Measurements from ENCODE around the gene GPR135.
"Not testable (repeated sequence)": the region's sequence is repeated elsewhere in the genome, so short reads cannot be mapped to it uniquely, and the experiment has no call there.

GPR135 gene

DNA sequence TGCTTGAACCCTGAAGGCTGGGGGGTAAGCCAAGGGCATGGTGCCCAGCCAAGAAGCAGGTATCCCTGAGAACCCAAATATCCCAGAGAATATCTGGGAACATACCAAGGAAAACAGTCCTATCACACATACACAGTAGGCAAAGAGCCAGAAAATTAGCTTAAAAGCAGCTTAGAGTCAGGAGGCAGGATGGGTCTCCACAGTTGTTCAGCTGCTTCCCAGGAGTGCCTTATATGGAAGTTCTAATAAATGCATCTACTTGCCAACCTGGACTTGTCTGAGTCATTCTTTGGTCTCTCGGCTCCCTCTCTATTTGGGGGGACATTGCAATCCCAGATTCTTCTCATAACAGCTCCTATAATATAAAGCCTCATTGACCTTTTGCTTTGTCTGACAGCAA, 9.0 kb upstream of the GPR135 start:
- FAIRE-seq = no peak

DNA sequence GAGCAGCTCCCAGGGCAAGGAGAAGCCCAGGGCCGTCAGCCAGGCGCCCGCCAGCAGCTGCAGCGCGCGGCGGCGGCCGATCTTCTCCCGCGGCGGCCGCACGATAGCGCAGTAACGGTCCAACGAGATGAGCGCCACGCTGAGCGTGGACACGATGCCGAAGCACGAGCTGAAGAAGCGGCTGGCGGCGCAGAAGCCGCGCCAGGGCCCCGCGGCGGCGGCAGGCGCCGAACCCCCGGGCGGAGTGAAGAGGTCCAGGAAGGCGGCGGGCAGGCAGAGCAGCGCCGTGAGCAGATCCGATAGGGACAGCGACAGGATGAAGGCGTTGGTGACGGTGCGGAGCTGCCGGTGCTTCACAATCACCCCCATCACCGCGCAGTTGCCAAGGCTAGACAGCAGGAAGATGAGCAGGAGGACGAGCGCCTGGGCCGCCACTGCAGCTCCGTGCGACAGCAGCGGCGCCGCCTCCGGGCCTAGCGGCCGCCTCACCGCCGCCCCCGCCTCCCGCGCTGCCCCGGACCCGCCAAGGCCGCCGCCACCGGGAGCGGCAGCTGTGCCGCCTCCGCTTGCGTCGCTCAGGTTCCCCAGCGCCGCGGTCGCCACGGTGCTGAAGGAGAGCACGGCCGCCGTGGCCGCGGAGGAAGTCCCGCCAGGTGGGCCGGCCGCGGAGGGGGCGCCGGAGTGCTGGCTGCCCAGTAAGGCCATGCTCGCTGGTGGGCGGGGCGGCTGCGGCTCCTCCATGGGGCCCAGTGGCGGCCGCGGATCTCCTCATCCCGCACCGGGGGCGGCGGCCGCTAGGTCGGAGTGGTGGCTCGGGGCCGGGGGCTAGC, 479 bp downstream of the GPR135 start:
- no peak for FAIRE-seq

DNA sequence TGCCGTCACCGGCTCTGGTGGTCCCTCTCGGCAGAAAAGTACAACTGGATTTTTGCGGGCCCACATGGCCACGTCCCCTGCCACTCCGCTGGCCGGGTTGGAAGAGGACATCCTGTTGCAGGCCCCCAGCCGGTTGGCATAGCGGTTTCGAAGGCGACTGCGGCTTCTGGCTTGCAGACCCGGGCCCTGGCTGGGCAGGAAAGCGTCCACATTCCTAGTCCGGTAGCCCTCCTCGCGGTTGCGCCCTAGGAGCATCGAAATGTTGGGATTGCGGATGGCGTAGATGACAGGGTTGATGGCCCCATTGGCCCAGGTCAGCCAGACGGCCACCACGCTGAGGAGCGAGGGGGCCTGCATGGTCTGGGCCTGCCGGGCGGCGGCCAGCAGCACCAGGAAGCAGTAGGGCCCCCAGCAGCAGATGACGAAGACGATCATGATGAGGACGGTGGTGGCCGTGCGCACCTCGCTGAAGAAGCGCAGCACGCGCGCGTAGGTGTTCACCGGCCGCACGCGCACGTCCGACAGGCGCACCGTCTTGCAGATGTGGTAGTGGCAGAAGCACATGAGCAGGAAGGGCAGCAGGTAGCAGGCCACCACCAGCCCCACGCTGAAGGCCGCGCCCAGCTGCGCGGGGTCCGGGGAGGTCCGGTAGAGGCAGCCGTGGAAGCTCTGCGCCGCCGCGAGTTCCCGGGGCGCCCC, 1.2 kb downstream of the GPR135 start:
- FAIRE-seq = no peak

DNA sequence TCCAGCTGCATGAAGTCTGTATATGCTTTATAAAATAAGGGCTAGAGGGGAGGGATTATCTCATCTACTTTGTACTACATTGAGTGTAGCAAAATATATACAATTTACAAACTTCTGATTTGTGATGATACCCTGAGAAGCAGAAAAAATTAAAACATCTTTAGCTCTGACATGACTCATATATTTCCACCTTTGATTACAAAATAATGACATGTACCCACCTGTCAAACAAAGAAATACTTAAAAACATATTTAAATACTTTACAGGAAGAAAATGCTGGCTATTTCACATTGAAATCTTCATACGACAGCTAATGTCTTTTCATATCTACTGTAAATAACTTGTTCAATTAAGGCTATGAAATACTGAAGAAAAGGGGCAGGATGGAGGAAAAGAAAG, 3.3 kb downstream of the GPR135 start:
- no peak for FAIRE-seq

DNA sequence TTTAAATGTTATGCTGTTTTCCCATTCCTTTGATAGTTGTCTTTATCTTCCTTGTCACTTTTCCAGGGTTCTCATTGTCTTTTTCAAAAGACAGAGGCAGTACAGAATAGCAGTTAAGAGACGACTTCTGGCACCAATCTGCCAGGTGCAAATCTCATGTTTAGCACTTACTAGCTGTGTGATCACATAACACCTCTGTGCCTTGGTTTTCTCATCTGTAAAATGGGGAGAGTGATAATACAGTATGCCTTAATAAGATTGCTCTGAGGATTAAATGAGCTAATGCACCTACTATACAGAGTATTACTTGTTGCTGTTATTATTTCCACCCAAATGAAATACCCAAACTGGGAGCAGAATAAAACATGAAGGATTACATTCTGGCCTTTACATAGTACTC, 4.8 kb downstream of the GPR135 start:
- FAIRE-seq = no peak

DNA sequence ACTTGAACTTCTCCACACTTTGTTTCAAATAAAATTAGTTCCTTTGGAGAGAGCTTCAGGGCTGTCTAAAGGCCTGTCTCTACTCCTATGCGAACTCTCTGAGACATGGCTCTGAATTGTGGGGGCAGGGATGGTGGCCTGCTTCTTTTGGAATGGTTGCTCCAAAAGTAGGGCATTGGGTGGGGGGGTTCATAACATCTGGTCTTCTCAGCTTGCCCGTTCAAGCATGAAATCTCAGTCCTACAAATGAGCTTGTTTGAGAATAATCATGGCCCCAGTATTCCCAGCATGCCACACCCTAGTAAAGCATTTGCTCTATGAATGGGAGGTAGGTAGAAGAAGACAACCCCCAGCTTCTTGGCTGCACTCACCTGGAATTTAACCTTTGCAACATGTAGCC, 6.7 kb downstream of the GPR135 start:
- FAIRE-seq = no peak

DNA sequence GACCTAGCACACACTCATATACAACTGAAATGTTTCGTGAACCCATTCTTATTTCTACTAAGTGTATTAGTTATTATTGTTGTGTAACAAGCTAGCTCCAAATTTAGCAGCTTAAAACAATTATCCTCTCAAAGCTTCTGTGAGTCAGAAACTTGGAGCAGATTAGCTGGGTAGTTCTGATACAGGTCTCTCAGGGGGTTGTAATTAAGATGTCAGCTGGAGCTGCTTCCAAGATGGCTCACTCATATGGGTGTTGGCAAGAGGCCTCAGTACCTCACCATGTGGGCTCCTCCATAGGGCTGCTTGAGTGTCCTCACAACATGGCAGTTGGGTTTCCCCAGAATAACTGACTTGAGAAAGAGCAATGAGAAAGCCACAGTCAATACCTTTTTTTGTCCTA, 9.8 kb downstream of the GPR135 start:
- no peak for FAIRE-seq

DNA sequence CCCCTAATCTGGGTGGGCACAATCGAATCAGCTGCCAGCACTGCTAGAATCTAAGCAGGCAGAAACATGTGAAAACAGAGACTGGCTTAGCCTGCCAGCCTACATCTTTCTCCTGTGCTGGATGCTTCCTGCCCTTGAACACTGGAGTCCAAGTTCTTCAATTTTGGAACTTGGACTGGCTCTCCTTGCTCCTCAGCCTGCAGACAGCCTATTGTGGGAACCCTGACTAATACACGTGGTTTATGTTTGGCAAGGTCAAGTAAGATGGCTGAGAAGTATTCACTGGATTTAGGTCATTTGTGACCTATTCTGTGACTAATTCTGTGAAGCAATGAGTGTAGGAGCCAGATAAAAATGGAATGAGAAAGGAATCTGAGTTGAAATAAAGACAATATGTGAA, 11.0 kb downstream of the GPR135 start:
- FAIRE-seq = no peak

DNA sequence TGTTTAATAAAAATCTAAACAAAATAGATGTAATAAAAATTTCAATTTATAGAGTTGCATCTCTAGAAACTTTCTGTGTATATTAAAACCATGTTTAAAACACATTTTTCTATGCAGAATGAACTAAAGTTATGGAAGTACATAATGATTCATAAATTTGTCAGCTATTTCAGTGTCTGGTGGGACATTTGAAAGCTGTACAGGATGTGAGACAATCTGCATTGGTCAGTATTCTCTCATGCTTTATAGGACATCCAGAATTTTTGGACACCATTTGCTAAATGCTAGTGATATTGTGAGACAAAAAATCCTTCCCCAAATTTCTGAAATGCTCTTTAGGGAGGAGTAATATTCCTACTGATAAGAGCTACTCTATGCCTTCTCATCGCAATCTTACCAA, 13.3 kb downstream of the GPR135 start:
- FAIRE-seq = no peak

DNA sequence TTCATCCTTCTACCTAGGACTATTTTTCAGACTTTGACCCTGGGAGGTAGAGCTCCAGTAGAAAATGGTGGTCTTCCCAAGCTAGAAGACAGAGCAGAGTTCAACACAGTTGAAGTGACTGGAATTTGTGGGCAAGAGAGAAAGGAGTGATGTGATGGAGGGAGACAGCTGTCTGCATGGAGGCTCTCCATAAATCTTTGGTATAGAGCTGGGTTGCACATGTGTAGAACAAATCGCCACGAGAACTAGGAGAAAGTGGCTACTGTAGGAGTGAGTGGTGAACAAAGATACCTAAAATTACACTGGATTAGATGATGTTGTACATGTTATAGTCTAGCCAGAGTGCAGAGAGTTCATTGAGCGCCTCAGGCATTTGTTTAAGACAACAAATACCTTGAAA, 14.5 kb downstream of the GPR135 start:
- no peak for FAIRE-seq

DNA sequence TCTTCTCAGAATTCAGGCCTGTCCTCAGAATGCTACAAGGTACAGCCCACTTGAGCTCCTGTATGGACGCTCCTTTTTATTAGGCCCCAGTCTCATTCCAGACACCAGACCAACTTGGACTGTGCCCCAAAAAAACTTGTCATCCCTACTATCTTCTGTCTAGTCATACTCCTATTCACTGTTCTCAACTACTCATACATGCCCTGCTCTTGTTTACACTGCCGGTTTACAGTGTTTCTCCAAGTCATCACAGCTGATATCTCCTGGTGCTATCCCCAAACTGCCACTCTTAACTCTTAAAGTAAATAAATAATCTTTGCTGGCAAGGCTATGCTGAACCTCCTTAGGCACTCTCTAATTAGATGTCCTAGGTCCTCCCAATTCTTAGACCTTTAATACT, 16.5 kb downstream of the GPR135 start:
- not testable (repeated sequence) for FAIRE-seq

DNA sequence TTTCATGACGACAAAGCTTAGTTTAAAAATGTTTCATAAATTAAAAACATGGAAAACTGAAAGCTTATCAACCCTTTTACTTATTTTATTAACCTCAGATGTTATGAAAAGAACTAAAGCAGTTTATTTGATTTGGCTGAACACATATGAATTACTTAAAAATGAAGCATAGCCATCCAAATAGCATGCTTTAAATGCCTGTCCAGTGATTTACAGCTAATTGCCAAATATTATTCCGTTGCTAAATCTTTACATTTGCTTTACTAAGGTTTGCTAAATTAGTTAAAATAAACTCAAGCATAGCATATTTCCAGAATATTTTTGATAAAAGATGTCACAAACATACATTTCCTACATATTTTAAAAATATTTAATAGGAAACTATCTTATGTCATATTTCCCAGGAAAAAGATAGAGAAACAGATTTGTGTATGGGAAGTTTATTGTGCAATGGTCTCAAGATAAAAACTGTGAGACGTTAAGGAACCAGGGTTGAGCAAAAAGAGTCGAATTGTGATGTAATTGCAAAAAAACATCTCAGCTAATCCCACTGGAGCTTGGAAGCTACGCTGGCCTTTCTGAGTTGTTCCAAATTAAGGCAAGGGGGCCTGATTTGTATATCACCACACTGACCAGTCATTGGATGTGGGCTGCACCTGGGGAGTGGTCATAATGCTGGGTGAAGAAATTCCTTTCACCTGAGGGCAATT, 25.8 kb downstream of the GPR135 start:
- no peak for FAIRE-seq

DNA sequence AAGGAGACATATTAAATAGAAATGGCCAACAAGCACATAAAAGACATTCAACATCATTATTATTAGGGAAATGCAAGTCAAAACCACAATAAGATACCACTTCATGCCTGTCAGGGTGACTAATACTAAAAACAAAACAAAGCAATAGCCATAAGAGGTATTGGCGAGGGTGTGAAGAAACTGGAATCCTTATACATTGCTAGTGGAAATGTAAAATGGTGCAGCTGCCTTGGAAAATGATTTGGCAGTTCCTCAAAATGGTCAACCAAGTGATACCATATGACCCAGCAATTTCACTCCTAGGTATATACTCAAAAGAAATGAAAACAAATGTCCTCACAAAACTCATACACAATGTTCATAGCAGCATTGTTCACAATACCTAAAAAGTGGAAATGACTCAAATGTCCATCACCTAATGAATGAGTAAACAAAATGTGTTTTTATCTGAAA, 27.0 kb downstream of the GPR135 start:
- no peak for FAIRE-seq

DNA sequence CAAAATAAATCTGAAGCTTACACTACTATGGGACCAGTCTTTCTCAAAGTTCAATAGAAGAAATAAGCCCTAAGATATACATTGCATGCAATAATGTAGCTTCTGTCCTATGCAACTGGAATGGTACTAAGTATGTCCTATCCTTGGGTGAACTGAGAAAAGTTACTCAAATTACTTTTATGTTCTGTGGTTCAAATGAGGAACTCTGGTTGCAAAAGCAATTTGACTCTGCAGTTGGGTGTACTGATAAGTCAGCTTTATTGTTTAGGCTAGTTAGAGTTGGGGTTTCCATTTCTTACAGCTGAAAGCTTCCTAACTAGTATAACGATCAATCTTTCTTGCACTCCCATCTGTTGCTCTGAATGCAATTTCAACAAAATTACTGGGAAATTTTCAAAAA, 29.2 kb downstream of the GPR135 start:
- FAIRE-seq = no peak

DNA sequence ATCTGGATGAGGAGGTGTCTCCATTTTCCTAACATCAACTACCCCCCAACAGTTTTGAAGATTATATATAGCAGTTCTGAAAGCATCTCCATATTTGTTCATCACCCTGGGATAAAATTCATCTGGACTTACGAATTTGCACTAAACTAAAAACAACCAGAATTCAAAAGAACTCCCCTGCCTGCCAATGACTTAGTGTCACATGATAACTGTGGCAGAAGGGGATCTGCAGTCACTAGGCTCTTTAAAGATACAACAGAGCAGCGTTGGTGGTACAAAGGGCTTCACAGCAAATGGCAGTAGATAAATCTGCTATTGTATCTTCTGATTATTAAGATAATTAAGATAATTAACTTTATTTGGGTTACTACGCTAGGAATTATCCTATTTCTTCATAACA, 30.1 kb downstream of the GPR135 start:
- FAIRE-seq = no peak

DNA sequence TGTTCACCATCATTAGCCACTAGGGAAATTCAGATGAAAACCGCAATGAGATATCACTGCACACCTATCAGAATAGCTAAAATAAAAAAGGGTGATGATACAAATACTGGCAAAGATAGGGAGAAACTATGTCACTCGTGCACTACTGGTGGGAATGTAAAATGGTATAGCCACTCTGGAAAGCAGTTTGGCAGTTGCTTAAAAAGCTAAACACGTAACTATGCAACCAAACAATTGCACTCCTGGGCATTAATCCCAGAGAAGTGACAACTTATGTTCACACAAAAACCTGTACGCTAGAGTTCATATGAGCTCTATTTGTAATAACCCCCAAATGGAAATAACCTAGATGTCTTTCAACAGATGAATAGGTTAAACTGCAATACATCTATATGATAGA, 35.4 kb downstream of the GPR135 start:
- FAIRE-seq = no peak

DNA sequence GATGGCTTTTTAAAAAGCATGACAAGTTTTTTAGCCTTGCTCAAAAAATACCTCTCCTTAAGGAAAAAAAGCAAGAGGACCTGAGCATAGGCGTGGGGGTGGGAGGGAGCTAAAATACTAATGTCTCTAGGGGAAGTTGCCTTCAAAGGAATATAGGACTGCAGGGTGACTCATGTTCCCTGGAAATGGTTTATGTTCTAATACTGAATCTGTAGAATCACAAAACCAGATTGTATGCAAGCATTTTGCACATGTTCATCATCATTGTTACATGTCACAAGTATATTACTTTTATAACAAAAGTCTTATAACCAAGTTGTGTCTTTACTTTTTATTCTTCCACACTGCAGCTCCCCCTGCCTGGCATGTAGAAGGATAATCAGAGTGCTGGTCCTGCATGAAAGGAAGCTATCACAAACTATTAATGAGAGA, 36.6 kb downstream of the GPR135 start:
- FAIRE-seq = peak; percentile 89

DNA sequence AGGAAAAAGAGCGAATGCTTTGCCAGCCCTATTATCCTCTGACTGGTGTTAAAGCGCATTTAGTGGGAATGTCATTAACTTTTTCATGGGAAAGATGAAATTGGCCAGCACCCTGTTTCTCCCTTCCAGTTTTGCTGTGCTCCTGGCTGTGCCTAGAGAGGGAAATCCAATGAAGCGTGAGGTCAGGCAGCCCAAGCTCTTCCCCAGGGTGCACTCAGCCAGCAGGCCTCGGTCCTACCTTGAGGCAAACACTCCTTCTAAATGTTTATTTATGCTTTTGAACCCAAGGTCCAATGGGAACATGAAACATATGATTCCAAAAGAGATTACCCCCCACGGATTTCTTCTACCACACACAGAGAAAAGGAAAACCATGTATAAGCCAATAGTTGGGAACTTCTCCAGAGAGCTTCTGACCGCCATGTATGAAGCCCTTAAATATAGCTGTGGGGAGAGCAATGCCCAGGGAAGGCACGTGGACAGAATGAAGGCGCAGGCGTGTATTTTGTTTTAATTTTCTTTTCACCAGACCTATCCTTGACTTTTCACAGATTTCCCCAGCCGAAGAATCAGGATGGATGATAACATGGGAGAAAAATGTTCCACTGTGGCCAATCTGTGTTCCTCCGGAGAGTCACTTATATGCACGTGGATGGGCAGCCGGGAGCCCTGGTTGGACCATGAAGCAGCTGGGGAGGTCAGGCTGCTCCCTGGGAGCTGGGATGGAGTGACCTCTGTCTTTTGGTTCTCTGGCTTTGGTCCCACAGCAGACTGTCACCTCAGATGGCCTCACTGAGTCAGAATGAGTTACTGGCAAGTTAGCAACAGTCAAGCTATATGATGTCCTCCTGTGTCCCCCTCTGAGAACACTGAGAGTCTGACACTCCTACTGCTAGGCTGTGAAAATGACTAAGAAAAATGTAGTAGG, 37.3 kb downstream of the GPR135 start:
- peak; percentile 48 for FAIRE-seq

DNA sequence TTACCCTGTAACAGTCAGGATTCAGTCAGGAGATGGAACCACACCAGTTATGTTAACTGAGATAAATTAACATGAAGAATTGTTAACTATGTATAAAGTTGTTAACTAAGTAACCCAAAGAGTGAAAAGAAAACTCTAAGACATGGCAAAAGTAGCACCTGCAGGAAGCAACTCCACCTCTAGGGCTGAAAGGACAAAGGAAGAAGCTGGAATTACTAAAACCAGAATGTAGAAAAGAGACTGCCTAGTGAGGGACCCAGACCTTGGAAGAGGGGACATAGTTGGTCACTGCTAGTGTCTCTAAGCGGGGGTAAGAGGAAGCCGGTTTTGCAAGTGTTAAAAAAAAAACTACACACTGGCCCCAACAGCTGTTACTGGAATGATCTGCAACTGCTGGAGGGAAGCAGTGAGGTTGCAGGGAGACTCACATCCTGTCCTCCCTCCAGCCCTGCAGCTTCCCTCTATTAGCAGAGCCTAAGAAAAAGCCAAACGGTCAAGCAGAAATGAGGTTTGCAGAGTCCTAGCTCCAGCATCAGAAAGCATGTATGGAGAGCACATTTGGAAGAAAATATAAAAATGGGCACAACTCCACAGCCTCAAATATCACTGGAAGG, 39.8 kb downstream of the GPR135 start:
- FAIRE-seq = no peak

DNA sequence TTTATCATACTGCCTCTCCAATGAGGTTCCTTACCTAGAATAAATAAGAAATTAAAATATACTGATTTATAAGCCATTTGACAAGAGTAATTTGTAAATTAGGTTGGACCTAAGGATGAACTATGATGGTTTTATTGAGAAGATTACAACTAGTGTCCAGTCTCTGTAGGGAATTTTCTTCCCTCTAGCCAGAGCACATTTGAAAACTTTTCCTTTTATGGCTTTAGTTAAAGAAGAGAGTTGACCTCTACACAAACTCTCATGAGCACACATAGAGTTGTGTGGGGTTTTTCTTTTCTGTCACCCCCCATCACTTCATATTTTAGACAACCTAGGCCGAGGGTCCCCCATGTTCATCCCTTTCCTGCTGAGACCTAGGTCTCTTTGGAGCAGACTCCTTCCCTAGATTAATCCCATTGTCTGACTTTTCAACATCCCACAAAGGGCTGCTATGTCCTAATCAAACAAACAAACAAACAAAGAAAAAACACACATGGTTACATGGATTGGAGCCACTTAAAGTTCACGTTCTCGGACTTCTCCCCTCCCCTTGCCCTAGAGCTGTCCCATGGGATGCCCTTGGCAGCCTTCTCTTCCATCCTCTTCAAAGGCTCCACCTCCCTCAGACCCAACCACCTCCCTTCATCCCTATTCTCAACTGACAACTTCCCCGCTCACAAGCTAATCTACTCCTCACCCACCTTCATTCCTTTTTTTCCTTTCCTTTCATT, 40.7 kb downstream of the GPR135 start:
- peak; percentile 87 for FAIRE-seq

Data from endometrium (tissue), 2 donors.